NB4 (cell line): ENCODE measurements around the gene PSMC5.

Experiments
- CTCF ChIP-seq: IDR thresholded peaks from one replicate; pipeline ENCODE4 v1.5.1; 2012; ENCODE audit warnings: low read depth, low read length
- MAX ChIP-seq: IDR thresholded peaks from 2 replicates; pipeline ENCODE4 v1.6.1; 2011; ENCODE audit warnings: low read depth, low read length
- POLR2A ChIP-seq: IDR thresholded peaks from 2 replicates; pipeline ENCODE4 v1.6.1; 2011; ENCODE audit warnings: mild to moderate bottlenecking; ENCODE audit not compliant: insufficient read length; ENCODE audit errors: extremely low read depth

DNA sequence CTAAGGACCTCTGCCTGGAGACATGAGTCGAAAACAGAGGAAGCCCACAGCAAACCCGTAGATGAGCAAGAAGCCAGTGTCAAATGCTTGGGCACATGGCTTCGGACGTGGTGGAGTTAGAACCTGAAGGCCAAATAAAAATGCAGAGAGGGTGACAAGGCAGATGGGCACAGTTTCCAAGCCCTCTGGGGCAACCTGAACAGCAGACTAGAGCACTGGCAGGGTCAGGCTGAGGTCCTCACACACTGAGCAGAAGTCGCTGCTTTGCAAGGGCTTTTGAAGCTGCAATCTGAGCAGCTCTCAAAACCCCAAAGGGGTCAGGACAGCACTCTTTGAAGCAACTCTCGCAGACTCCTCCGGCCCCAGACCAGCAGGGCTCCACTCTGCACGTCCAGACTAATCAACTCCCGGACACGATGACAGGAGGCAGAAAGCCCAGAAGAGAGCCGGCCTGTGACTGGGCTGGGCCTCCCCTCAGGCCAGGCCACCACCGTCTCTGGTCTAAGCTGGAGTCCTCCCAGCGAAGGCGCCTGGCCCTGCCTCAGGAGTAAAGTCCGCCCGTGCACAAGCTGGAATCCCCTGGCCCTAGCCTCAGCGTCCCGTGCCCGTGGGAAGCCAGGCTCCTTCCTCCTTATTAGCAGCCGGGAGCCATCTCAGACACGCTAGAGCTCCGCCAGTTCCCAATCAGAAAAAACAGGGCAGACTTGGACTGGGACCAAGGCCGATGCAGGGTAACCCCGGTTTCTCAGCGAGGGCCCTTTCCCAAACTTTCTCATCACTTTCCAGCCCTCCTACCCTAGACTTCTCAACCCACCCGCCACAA lies 14.3 kb downstream of the PSMC5 start:
- TF ChIP-seq CTCF (no peak), MAX (0 out of 2 replicates have a peak, but pooled peaks have one; percentile 20), POLR2A (no peak)
